Sigmoid colon (tissue), 7 donors: Measurements from ENCODE around the gene TMEM45B. TPM values are rescaled to one million over a fixed set of nuclear protein-coding genes. Genes with fewer than 3 reads are reported as not detected.
"Not testable (repeated sequence)": the region's sequence is repeated elsewhere in the genome, so short reads cannot be mapped to it uniquely, and the experiment has no call there.

Experiments
- DNase-seq: peaks from one replicate; pipeline ENCODE4 v3.0.0-alpha.2; 2019
- H3K27ac ChIP-seq, 4 donors: fragments of 200-600 bp; sonication (generic); one replicate each; pipeline ENCODE4 v1.5.1; 2016 to 2019; ENCODE audit warnings: mild to moderate bottlenecking in 1 of 4
- H3K27me3 ChIP-seq, 3 donors: fragments of 200-600 bp; sonication (generic); one replicate each; pipeline ENCODE4 v1.5.1; 2019; ENCODE audit warnings: mild to moderate bottlenecking in 1 of 3
- H3K36me3 ChIP-seq, 4 donors: fragments of 200-600 bp; sonication (generic); one replicate each; pipeline ENCODE4 v1.5.1; 2016 to 2019
- H3K4me1 ChIP-seq, 4 donors: fragments of 200-600 bp; sonication (generic); one replicate each; pipeline ENCODE4 v1.5.1; 2017 to 2019
- H3K4me3 ChIP-seq, 4 donors: fragments of 200-600 bp; sonication (generic); one replicate each; pipeline ENCODE4 v1.5.1; 2017 to 2019; ENCODE audit warnings: mild to moderate bottlenecking in 2 of 4, moderate library complexity in 1 of 4
- H3K9me3 ChIP-seq, 4 donors: fragments of 200-600 bp in 3 of 4; sonication (generic) in 3 of 4; one replicate each; pipeline versions ENCODE4 v1.5.1 to v1.6.1; 2013 to 2019
- EP300 ChIP-seq, 4 donors: sonication (generic); formaldehyde crosslinking; IDR thresholded peaks; one replicate each; pipeline ENCODE4 v1.6.1; 2017; ENCODE audit warnings: antibody characterized with exemption in 4 of 4
- POLR2A ChIP-seq, 2 donors: fragments of 450-650 bp; IDR thresholded peaks; one replicate each; pipeline ENCODE4 v1.6.1; 2016; ENCODE audit warnings: antibody characterized with exemption in 2 of 2, mild to moderate bottlenecking in 2 of 2, moderate library complexity in 2 of 2
- POLR2AphosphoS5 ChIP-seq, 4 donors: sonication (generic); formaldehyde crosslinking; IDR thresholded peaks; one replicate each; pipeline ENCODE4 v1.6.1; 2017; ENCODE audit warnings: antibody characterized with exemption in 4 of 4
- WGBS, 2 donors: extraction: QIAGEN DNeasy Blood & Tissue Kit; methylation state at CpG; one replicate each; pipeline ENCODE4 v1.1.7; 2013; 5-methylcytosine and 5-hydroxymethylcytosine counted together
- intact Hi-C: fragments of 100-400 bp; cut with DNase I; formaldehyde crosslinking; loops from one replicate; pipeline ENCODE4 v1.15.1; 2023
- polyA plus RNA-seq, 3 donors: library from polyadenylated mRNA; stranded (reverse); fragments of 200-250 nt; gene quantifications; one replicate each; pipeline ENCODE4 v1.2.3, GENCODE V29; 2013
- total RNA-seq, 4 donors: library from RNA; depleted of rRNA; stranded (reverse); fragments of >200 nt; gene quantifications; one replicate each; pipeline ENCODE4 v1.1.0, GENCODE V29; 2016
- TF ChIP-seq, protein P1 (sequence below), 4 experiments: fragments of 450-650 bp in 3 of 4; fragments of 200-600 bp in 1 of 4; IDR thresholded peaks; one replicate each; pipeline ENCODE4 v1.5.1; 2016 to 2019; ENCODE audit warnings: antibody characterized with exemption in 4 of 4, mild to moderate bottlenecking in 3 of 4, moderate library complexity in 2 of 4
- donor health status: healthy with polysubstance abuse.
- donor health status: Bipolar disorder and iron deficiency.
- donor health status: healthy.

Gene TMEM45B
- total and polyA plus RNA-seq, 7 donors, result 0.55 to 150 (median 16.0) TPM; not detected in 1

DNA sequence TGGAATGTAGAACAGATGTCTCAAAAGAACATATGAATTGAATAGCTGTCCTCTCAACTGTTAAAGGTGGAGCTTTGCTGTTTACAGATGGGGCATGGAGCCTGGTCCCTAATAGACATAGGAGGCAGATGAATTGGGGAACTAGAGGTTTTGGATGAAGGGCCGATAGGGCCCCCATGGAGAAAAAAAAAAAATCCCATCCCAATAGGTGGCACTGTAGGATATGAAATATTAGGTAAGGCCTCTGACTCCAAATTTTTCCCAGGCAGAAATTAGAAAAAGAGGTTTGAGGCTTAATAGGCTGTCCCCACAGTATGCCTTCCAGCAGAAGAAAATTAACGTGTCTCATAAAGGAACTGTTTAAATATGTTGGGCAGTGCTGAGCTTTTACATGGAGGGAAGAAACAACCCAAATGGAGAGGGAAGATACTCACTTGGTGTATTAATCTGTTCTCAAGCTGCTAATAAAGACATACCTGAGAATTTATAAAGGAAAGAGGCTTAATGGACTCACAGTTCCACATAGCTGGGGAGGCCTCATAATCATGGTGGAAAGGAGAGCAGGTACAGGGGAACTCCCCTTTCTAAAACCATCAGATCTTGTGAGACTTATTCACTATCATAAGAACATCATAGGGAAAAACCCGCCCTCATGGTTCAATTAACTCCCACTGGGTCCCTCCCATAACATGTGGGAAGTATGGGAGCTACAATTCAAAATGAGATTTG lies 30.1 kb upstream of the TMEM45B start:
- Histone ChIP-seq H3K27ac (no peak overlapping the region), H3K36me3 (no peaks in the 10 kb centered on the region), H3K4me1 (no peaks in the 10 kb centered on the region), H3K9me3 (no peaks in the 10 kb centered on the region), H3K27me3 (no peaks in the 10 kb centered on the region), H3K4me3 (no peak overlapping the region)
- no peak for TF ChIP-seq POLR2AphosphoS5 (IDR thresholded peaks at IDR 0.05)
- no peak for TF ChIP-seq EP300 (IDR thresholded peaks at IDR 0.05)
- TF ChIP-seq POLR2A (IDR thresholded peaks at IDR 0.05), result no peak
- TF ChIP-seq, protein P1, sequence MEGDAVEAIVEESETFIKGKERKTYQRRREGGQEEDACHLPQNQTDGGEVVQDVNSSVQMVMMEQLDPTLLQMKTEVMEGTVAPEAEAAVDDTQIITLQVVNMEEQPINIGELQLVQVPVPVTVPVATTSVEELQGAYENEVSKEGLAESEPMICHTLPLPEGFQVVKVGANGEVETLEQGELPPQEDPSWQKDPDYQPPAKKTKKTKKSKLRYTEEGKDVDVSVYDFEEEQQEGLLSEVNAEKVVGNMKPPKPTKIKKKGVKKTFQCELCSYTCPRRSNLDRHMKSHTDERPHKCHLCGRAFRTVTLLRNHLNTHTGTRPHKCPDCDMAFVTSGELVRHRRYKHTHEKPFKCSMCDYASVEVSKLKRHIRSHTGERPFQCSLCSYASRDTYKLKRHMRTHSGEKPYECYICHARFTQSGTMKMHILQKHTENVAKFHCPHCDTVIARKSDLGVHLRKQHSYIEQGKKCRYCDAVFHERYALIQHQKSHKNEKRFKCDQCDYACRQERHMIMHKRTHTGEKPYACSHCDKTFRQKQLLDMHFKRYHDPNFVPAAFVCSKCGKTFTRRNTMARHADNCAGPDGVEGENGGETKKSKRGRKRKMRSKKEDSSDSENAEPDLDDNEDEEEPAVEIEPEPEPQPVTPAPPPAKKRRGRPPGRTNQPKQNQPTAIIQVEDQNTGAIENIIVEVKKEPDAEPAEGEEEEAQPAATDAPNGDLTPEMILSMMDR (IDR thresholded peaks at IDR 0.05), result no peak
- DNase-seq, result no peak
- intact Hi-C loops, result no loop called here
- WGBS, 2 donors, result 17 to 51% methylated on average over 3 of the region's 3 CpGs

DNA sequence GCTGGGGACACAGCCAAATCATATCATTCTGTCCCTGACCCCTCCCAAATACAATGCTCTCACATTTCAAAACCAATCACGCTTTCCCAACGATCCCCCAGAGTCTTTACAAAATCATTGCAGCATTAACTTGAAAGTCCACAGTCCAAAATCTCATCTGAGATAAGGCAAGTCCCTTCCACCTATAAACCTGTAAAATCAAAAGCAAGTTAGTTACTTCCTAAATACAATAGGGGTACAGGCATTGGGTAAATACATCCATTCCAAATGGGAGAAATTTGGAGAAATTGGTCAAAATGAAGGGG lies 29.6 kb upstream of the TMEM45B start:
- DNase-seq, H3K27ac ChIP-seq, H3K9me3 ChIP-seq, H3K27me3 ChIP-seq, H3K4me1 ChIP-seq, H3K36me3 ChIP-seq, intact Hi-C loops, H3K4me3 ChIP-seq: not testable (repeated sequence)
- WGBS, 2 donors, result 17 to 46% methylated on average over 2 of the region's 2 CpGs

DNA sequence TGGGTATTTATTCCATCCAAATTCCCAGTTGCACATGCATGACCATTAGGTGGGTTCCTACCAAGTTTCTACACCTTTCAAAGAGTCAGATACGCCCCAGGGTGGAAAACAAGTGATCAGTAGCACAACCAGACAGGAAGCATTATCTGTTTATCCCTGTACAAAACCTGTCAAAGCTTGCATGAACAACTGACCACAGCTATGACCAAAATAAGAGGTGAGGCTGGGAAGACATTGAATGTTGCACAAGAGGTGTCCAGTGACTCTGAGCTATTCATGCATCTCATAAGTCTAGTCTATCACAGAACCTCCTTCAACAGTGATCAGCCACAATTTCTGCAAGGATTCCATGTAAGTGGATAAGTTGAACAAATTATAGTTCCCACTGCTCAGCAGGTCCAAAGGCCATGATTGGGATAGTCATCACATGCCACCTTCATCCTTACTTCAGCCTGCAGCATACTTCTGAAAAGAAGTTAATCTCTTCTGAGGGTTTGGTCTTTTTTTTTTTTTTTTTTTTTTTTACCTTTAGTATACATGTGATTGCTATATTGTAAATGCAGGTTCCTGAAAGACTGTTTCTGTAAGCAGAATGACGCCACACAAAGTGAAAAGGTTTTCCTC lies 28.0 kb upstream of the TMEM45B start:
- Histone ChIP-seq H3K27me3 (no peaks in the 10 kb centered on the region), H3K9me3 (no peaks in the 10 kb centered on the region), H3K4me3 (no peak overlapping the region), H3K27ac (no peak overlapping the region), H3K36me3 (no peaks in the 10 kb centered on the region), H3K4me1 (no peaks in the 10 kb centered on the region)
- 57 to 79% methylated on average over 2 of the region's 2 CpGs for WGBS, 2 donors
- no peak for DNase-seq
- intact Hi-C loops, result no loop called here
- TF ChIP-seq, protein P1 (IDR thresholded peaks at IDR 0.05), result no peak
- no peak for TF ChIP-seq POLR2A (IDR thresholded peaks at IDR 0.05)
- TF ChIP-seq POLR2AphosphoS5 (IDR thresholded peaks at IDR 0.05), result no peak
- TF ChIP-seq EP300 (IDR thresholded peaks at IDR 0.05), result no peak

DNA sequence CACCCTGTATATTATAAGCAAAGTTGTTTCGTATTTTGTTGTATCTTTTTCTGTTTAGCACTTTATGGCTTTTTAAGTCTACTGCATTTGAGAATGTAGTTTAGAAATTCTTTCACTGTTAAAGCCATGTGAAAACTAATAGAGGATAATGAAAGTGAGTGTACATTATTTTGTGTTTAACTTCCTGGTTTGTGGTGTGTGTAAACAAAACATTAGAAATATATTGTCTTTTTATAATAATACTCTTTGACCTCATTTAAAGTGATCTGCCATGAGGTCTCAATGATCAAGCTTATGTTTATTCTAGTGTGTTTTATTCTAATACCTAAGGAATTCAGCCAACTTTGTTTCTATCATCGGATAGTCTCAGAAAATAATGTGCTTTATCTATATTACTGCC lies 27.4 kb upstream of the TMEM45B start:
- Histone ChIP-seq H3K9me3 (no peaks in the 10 kb centered on the region), H3K27me3 (no peaks in the 10 kb centered on the region), H3K4me3 (no peak overlapping the region), H3K36me3 (no peaks in the 10 kb centered on the region), H3K4me1 (no peaks in the 10 kb centered on the region), H3K27ac (no peak overlapping the region)
- 16 to 63% methylated on average over 2 of the region's 2 CpGs for WGBS, 2 donors
- TF ChIP-seq POLR2AphosphoS5 (IDR thresholded peaks at IDR 0.05) (no peak), POLR2A (IDR thresholded peaks at IDR 0.05) (no peak), EP300 (IDR thresholded peaks at IDR 0.05) (no peak)
- TF ChIP-seq, protein P1 (IDR thresholded peaks at IDR 0.05), result no peak
- no peak for DNase-seq
- intact Hi-C loops, result no loop called here

DNA sequence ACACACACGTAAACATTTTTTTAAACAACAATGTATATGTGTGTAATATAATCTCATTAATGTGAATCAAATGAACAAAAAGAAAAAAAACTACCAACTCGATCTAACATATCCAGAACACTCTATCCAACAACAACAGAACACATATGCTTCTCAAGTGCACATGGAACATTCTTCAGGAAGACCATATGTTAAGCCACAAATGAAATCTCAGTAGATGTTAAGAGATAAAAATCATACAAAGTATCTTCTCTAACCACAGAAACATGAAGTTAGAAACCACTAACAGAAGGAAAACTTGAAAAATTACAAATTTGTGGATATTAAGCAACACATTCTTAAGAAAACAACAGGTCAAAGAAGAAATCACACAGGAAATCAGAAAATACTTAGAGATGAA lies 25.5 kb upstream of the TMEM45B start:
- Histone ChIP-seq H3K4me3 (no peak overlapping the region), H3K27ac (no peak overlapping the region), H3K36me3 (no peaks in the 10 kb centered on the region), H3K9me3 (peaks cover 0 to under 1% (median 0%) of the 10 kb centered on the region in 4 donors), H3K4me1 (no peaks in the 10 kb centered on the region), H3K27me3 (no peaks in the 10 kb centered on the region)
- no peak for DNase-seq
- WGBS, 2 donors, result 77 to 84% methylated on average over 2 of the region's 2 CpGs
- intact Hi-C loops, result no loop called here
- TF ChIP-seq POLR2AphosphoS5 (IDR thresholded peaks at IDR 0.05), result no peak
- TF ChIP-seq, protein P1 (IDR thresholded peaks at IDR 0.05), result no peak
- no peak for TF ChIP-seq POLR2A (IDR thresholded peaks at IDR 0.05)
- TF ChIP-seq EP300 (IDR thresholded peaks at IDR 0.05), result no peak
